ENCODE measurements around the gene SLC1A4.
"Not testable (repeated sequence)": the region's sequence is repeated elsewhere in the genome, so short reads cannot be mapped to it uniquely, and the experiment has no call there.

Gene SLC1A4

GRCh38 chr2:65026704-65027464 is 37.7 kb downstream of the SLC1A4 start:
- DNase-seq (ENCODE audit: low read depth) = no peak

- DNase-seq (ENCODE audit: low read depth) = no peak
These were observed 38.5 kb downstream of the SLC1A4 start for GRCh38 chr2:65027616-65028244.

GRCh38 chr2:65030476-65031332 is 41.5 kb downstream of the SLC1A4 start:
- no peak for DNase-seq (ENCODE audit: low read depth)

- DNase-seq (ENCODE audit: low read depth) = no peak
These were observed 42.3 kb downstream of the SLC1A4 start for GRCh38 chr2:65031341-65032018.

- no peak for DNase-seq (ENCODE audit: low read depth)
These were observed 43.1 kb downstream of the SLC1A4 start for GRCh38 chr2:65032019-65032975.

- no peak for DNase-seq (ENCODE audit: low read depth)
These were observed 44.0 kb downstream of the SLC1A4 start for GRCh38 chr2:65033178-65033577.

- DNase-seq (ENCODE audit: low read depth) = not testable (repeated sequence)
These were observed 44.5 kb downstream of the SLC1A4 start for GRCh38 chr2:65033667-65034066.

- no peak for DNase-seq (ENCODE audit: low read depth)
These were observed 46.2 kb downstream of the SLC1A4 start for GRCh38 chr2:65035351-65035943.

- DNase-seq (ENCODE audit: low read depth) = no peak
These were observed 48.0 kb downstream of the SLC1A4 start for GRCh38 chr2:65037178-65037577.

GRCh38 chr2:65039640-65040039 is 50.4 kb downstream of the SLC1A4 start:
- DNase-seq (ENCODE audit: low read depth) = no peak

GRCh38 chr2:65040400-65041261 is 51.4 kb downstream of the SLC1A4 start:
- DNase-seq (ENCODE audit: low read depth) = peak; percentile 62

- DNase-seq (ENCODE audit: low read depth) = no peak
These were observed 53.8 kb downstream of the SLC1A4 start for GRCh38 chr2:65043001-65043400.

- DNase-seq (ENCODE audit: low read depth) = no peak
These were observed 55.0 kb downstream of the SLC1A4 start for GRCh38 chr2:65044097-65044735.

GRCh38 chr2:65045651-65046050 is 56.5 kb downstream of the SLC1A4 start:
- no peak for DNase-seq (ENCODE audit: low read depth)

GRCh38 chr2:65046633-65047407 is 57.6 kb downstream of the SLC1A4 start:
- DNase-seq (ENCODE audit: low read depth) = no peak

- DNase-seq (ENCODE audit: low read depth) = no peak
These were observed 59.9 kb downstream of the SLC1A4 start for GRCh38 chr2:65049010-65049639.

- no peak for DNase-seq (ENCODE audit: low read depth)
These were observed 61.7 kb downstream of the SLC1A4 start for GRCh38 chr2:65050931-65051330.

GRCh38 chr2:65053199-65053598 is 64.0 kb downstream of the SLC1A4 start:
- DNase-seq (ENCODE audit: low read depth) = peak; percentile 14

All from T follicular helper cell (primary cell).